Skin epidermis (tissue), 12 donors: Measurements from ENCODE around the gene NUP188.

ENCODE experiments used
- H3K27ac ChIP-seq, 21 experiments: fragments of 200-600 bp; sonication (generic) in 11 of 21; one replicate each; pipeline ENCODE4 v1.5.0; 2020; ENCODE audit warnings: mild to moderate bottlenecking in 3 of 21, inconsistent platforms in 2 of 21, moderate library complexity in 2 of 21
- H3K4me3 ChIP-seq, 7 experiments: fragments of 200-600 bp; sonication (generic) in 2 of 7; one replicate each; pipeline ENCODE4 v1.5.0; 2020; ENCODE audit warnings: inconsistent platforms in 2 of 7, mild to moderate bottlenecking in 2 of 7, moderate library complexity in 1 of 7

NUP188 gene

GRCh38 chr9:129037767-129038098 is 90.2 kb downstream of the NUP188 start:
- Histone ChIP-seq H3K27ac (peak overlapping the region in 11 of 21 experiments; percentile 26 to 87 (median 78)), H3K4me3 (peak overlapping the region in 6 of 7 experiments; percentile 55 to 99 (median 92))

- peak overlapping the region in 11 of 21 experiments; percentile 26 to 87 (median 77) for H3K27ac ChIP-seq
Observed at GRCh38 chr9:129038109-129038852, 90.8 kb downstream of the NUP188 start.

GRCh38 chr9:129040113-129040643 is 92.7 kb downstream of the NUP188 start:
- Histone ChIP-seq H3K27ac (no peak overlapping the region), H3K4me3 (no peak overlapping the region)

More at GRCh38 chr9:129038109-129038852, 90.8 kb downstream of the NUP188 start:
- peak overlapping the region in 2 of 7 experiments; percentile 94 to 98 for H3K4me3 ChIP-seq

DNA sequence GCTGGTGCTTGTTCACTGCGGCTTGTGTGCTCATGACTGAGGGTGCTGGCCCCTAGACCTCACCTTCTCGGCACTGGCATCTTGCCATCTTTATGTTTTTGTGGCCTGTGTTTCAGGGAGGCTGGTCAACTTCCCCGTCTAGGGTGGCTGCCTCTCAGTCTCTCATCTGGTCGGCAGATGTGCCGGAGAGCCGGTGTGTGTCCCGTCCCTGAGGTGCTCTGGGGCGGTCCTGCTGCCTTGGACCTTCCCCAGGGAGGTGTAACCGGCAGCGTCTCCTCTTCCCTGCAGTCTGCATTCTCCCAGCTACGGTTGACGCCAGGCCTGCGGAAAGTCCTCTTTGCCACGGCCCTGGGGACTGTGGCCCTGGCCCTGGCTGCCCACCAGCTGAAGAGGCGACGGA is 94.5 kb downstream of the NUP188 start:
- Histone ChIP-seq H3K4me3 (no peak overlapping the region), H3K27ac (no peak overlapping the region)

GRCh38 chr9:129052592-129052991 is 105.1 kb downstream of the NUP188 start:
- H3K4me3 ChIP-seq, result no peak overlapping the region
- peak overlapping the region in 2 of 21 experiments; percentile 34 to 56 for H3K27ac ChIP-seq

GRCh38 chr9:129053020-129053419 is 105.5 kb downstream of the NUP188 start:
- no peak overlapping the region for H3K4me3 ChIP-seq
- H3K27ac ChIP-seq, result peak overlapping the region in 1 of 21 experiments; percentile 34

DNA sequence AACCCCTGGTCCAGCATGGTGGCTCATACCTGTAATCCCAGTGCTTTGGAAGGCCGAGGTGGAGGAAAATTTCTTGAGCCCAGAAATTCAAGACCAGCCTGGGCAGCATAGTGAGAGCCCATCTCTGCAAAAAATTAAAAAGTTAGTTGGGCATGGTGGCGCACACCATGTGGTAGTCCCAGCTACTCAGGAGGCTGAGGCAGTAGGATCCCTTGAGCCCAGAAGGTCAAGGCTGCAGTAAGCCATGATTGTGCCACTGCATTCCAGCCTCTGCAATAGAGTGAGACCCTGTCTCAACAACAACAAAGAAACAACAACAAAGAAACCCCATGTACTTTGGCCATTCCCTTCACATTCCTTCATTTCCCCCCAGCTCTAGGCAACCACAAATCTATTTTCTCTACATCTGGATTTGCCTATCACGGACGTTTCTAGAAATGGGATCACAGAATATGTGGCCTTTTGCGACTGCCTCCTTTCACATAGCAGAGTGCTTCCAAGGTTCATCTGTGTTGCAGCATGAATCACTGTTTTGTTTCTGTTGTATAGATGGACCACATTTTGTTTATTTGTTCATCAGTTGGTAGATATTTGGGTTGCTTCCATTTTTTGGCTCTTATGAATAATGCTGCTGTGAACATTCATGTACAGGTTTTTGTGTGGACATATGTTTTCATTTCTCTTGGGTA is 106.8 kb downstream of the NUP188 start:
- H3K27ac ChIP-seq, result no peak overlapping the region

More for the DNA sequence above, 106.8 kb downstream of the NUP188 start:
- H3K4me3 ChIP-seq, result no peak overlapping the region
